Stomach smooth muscle (tissue), 2 donors: ENCODE data around the gene USP32.
"Not testable (repeated sequence)": the region's sequence is repeated elsewhere in the genome, so short reads cannot be mapped to it uniquely, and the experiment has no call there.

Experiments
- H3K27ac ChIP-seq: one replicate; pipeline ENCODE4 v1.7.0; 2013; ENCODE audit warnings: mild to moderate bottlenecking, low read length, inconsistent platforms
- H3K27me3 ChIP-seq, 2 donors: one replicate each; pipeline ENCODE4 v1.7.0; 2013; ENCODE audit warnings: low read length in 2 of 2; ENCODE audit not compliant: insufficient read depth in 2 of 2, control insufficient read depth in 1 of 2
- H3K36me3 ChIP-seq, 2 donors: one replicate each; pipeline ENCODE4 v1.7.0; 2013; ENCODE audit warnings: low read length in 2 of 2; ENCODE audit not compliant: control insufficient read depth in 2 of 2, insufficient read depth in 2 of 2
- H3K4me1 ChIP-seq: one replicate; pipeline ENCODE4 v1.7.0; 2013; ENCODE audit warnings: low read length; ENCODE audit not compliant: control insufficient read depth, insufficient read depth
- H3K4me3 ChIP-seq, 2 donors: one replicate each; pipeline ENCODE4 v1.7.0; 2013; ENCODE audit warnings: low read length in 2 of 2
- H3K9ac ChIP-seq, 2 donors: one replicate each; pipeline ENCODE4 v1.7.0; 2013; ENCODE audit warnings: low read length in 2 of 2, mild to moderate bottlenecking in 1 of 2
- H3K9me3 ChIP-seq, 2 donors: one replicate each; pipeline ENCODE4 v1.7.0; 2013; ENCODE audit warnings: low read length in 2 of 2; ENCODE audit not compliant: control insufficient read depth in 2 of 2
- donor health status: healthy.
- donor health status: Pancreatic carcinoma.

The USP32 gene, protein sequence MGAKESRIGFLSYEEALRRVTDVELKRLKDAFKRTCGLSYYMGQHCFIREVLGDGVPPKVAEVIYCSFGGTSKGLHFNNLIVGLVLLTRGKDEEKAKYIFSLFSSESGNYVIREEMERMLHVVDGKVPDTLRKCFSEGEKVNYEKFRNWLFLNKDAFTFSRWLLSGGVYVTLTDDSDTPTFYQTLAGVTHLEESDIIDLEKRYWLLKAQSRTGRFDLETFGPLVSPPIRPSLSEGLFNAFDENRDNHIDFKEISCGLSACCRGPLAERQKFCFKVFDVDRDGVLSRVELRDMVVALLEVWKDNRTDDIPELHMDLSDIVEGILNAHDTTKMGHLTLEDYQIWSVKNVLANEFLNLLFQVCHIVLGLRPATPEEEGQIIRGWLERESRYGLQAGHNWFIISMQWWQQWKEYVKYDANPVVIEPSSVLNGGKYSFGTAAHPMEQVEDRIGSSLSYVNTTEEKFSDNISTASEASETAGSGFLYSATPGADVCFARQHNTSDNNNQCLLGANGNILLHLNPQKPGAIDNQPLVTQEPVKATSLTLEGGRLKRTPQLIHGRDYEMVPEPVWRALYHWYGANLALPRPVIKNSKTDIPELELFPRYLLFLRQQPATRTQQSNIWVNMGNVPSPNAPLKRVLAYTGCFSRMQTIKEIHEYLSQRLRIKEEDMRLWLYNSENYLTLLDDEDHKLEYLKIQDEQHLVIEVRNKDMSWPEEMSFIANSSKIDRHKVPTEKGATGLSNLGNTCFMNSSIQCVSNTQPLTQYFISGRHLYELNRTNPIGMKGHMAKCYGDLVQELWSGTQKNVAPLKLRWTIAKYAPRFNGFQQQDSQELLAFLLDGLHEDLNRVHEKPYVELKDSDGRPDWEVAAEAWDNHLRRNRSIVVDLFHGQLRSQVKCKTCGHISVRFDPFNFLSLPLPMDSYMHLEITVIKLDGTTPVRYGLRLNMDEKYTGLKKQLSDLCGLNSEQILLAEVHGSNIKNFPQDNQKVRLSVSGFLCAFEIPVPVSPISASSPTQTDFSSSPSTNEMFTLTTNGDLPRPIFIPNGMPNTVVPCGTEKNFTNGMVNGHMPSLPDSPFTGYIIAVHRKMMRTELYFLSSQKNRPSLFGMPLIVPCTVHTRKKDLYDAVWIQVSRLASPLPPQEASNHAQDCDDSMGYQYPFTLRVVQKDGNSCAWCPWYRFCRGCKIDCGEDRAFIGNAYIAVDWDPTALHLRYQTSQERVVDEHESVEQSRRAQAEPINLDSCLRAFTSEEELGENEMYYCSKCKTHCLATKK (N-terminal part only)

DNA sequence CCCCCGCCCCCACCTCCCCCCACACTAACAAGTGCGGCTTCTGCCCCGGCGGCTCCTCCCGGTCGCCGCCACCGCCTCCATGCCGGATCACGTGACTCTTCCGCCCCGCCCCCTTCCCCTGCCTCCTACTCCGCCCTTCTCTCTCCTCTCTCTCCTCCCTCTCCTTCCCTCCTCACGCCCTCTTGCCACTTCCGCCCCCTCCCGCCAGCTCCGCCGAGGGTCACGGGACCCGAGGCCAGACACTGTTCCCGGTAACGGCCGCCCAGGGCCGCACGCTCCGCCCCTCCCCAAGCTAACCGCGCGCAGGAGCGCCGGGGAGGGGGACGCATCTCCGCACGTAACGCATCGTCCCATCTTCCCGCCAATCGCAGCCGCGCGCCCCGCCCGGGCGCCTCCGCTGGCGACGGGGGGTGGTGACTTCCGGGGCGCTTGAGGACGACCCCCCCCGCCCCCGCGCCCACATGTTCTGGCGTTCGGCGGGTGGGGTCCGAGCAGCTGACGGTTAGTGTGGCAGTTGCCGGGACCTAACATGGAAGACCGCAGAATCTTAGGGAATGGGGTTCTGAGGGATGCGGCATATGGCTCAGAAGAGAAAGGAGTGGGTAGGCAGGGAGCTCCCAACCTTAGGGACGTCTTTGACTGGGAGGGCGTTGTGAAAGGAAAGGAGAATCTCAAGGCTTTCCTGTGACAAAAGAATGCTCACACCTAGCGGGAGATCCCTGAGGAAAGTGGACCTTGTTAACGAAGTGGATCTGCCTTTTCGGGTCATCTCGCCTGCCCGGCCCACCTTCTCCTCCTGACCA is at the start of gene USP32:
Gene USP32 (minus strand): TSS at position 92 of the 803 bp plus-strand sequence. CDS start 194 bp downstream, outside the sequence.
- H3K36me3 ChIP-seq = no peaks in the 10 kb centered on the region
- peak within 1 kb of the TSS; percentile 92 to 97 for H3K9ac ChIP-seq
- peak within 1 kb of the TSS; percentile 96 for H3K27ac ChIP-seq
- no peaks in the 10 kb centered on the region for H3K27me3 ChIP-seq
- H3K9me3 ChIP-seq = no peaks in the 10 kb centered on the region
- H3K4me3 ChIP-seq = peak within 1 kb of the TSS; percentile 91 to 94
- peaks cover 15% of the 10 kb centered on the region for H3K4me1 ChIP-seq

DNA sequence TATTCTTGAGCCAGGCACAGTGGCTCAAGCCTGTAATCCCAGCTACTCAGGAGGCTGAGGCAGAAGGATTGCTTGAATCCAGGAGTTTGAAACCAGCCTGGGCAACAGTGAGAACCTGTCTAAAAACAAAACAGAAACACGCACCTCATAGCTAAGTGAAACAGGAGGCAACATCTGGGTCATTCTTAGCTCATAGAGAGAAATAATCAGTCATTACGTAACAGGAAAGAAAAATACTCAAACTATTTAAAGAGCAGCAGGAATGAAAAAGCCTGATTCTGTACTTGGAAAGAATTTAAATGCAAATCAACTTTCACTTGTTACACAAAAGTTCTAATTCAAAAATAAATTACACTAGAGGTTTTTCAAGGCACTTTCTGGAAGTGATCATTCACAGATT is 47.6 kb upstream of the USP32 start:
- Histone ChIP-seq H3K27ac (no peak overlapping the region), H3K4me3 (no peak overlapping the region), H3K9ac (no peak overlapping the region), H3K4me1 (peaks cover 7% of the 10 kb centered on the region), H3K36me3 (no peaks in the 10 kb centered on the region), H3K9me3 (no peaks in the 10 kb centered on the region), H3K27me3 (no peaks in the 10 kb centered on the region)

DNA sequence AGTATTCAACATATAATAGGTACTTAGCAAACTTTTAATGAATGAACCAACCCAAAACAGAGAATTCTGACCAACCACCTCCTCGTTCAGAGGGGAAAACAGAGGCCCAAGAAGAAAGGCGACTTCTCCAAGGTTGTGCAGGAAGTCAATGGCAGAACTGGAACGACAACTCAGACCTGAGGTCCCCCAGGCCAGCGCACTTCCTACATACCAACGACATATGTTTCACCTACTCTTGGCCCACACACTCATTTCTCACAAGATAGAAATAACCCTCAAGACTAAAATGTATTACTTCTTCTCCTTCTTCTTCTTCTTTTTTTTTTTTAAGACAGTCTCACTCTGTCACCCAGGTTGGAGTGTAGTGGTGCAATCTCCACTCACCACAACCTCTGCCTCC is 44.7 kb upstream of the USP32 start:
- H3K27me3 ChIP-seq = no peaks in the 10 kb centered on the region
- peaks cover 3% of the 10 kb centered on the region for H3K4me1 ChIP-seq
- no peaks in the 10 kb centered on the region for H3K36me3 ChIP-seq
- H3K9ac ChIP-seq = no peak overlapping the region
- H3K9me3 ChIP-seq = no peaks in the 10 kb centered on the region
- H3K4me3 ChIP-seq = no peak overlapping the region
- no peak overlapping the region for H3K27ac ChIP-seq

DNA sequence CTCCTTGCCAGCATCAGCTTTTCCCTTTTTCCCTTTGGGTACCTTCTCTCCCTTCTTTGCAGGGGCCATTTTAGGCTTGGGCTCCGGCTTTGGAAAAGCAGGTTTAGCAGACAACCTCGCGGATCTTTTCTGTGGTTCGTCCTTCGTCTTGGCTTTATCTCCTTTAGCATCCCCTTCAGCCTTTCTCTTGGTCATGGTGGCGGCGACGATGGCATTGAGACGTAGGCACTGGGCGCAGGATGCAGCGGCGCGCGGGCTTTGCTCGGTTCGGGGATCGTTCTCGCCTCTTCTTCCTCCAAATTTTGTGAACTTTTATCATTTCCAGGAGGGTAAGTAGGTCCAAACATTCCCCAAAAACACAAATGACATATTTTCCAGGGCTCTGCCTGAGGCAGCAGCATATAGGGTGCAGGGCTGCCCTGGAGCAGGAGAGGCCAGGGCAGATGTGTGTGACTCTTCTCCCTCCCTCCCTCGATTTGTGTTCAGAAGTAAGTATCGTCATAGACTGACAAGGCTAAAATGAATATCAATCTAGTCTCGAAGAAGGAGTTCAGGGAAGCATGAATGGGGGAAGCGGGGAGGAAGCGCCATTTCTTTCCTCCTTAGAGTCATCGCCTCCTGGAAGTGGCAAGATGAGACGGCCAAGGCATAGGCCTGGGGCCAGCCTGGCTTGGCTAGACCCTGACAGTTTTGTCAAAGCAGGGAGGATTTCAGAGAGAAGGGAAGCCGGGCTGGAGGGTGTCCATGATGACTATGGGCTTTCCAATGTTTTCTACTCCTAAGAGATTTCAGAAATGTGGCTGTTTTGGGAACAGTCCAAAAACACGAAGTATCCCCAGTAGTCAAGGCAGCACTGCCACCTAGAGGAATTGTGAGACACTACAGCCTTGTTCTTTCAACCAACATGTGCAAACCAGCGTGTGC is 43.6 kb upstream of the USP32 start:
- Histone ChIP-seq H3K9ac (peak overlapping the region in 1 of 2 donors; percentile 47), H3K36me3 (no peaks in the 10 kb centered on the region), H3K4me3 (peak overlapping the region in 1 of 2 donors; percentile 55), H3K9me3 (no peaks in the 10 kb centered on the region), H3K27ac (no peak overlapping the region), H3K4me1 (peaks cover 2% of the 10 kb centered on the region), H3K27me3 (no peaks in the 10 kb centered on the region)

DNA sequence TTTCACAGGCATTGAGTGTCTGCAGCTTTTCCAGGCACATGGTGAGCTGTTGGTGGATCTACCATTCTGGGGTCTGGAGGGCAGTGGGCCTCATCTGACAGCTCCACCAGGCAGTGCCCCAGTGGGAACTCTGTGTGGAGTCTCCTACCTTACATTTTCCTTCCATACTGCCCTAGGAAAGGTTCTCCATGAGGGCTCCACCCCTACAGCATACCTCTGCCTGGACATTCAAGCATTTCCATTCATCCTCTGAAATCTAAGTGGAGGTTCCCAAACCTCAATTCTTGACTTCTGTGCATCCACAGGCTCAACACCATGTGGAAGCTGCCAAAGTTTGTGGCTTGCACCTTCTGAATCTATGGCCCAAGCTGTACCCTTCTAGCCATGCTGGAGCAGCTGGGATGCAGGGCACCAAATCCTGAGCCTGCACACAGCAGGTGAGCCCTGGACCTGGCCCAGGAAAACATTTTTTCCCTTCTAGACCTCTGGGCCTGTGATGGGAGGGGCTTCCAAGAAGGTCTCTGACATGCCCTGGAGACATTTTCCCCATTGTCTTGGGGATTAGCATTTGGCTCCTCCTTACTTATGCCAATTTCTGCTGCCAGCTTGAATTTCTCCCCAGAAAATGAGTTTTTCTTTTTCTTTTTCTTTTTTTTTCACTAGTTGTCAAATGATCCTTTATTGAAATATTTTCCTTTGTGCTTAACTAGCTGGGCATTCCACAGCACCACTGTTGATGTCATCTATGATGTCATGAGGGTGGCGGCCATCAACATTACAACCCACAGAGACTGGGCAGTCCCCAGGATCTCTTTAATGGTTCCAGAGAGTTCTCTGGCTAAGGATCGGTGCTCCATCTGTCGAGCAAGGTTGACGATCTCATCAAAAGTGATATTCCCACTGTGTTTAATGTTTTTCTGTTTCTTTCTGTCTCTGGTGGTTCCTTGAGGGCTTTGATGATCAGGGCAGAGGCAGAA is 41.4 kb upstream of the USP32 start:
- not testable (repeated sequence) for H3K27me3 ChIP-seq, H3K4me3 ChIP-seq, H3K9me3 ChIP-seq, H3K9ac ChIP-seq, H3K36me3 ChIP-seq, H3K27ac ChIP-seq, H3K4me1 ChIP-seq

DNA sequence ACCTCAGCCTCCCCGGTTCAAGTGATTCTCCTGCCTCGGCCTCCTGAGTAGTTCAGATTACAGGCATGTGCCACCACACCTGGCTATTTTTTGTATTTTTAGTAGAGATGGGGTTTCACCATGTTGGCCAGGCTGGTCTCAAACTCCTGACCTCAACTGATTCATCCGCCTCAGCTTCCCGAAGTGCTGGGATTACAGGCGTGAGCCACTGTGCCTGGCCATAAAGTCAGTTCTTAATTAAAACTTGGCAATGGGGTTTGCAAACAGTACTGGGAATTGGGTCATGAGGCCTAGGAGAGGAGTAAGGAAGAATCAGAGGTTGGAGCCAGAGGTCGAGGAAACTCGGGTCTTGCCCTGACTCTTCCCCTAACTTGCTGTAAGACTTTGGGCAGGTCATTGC is 38.6 kb upstream of the USP32 start:
- not testable (repeated sequence) for H3K4me1 ChIP-seq, H3K9ac ChIP-seq, H3K36me3 ChIP-seq, H3K4me3 ChIP-seq, H3K27me3 ChIP-seq, H3K27ac ChIP-seq, H3K9me3 ChIP-seq

DNA sequence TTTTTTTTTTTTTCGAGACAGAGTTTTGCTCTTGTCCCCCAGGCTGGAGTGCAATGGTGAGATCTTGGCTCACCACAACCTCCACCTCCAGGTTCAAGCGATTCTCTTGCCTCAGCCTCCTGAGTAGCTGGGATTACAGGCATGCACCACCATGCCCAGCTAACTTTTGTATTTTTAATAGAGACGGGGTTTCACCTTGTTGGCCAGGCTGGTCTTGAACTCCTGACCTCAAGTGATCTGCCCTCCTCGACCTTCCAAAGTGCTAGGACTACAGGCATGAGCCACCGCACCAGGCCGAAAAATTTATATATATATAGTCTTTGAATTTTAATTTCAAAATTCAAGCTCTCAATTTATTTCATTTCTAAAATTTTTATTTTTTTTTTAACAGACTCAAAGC is 36.6 kb upstream of the USP32 start:
- H3K9ac ChIP-seq, H3K4me1 ChIP-seq, H3K4me3 ChIP-seq, H3K9me3 ChIP-seq, H3K27ac ChIP-seq, H3K36me3 ChIP-seq, H3K27me3 ChIP-seq: not testable (repeated sequence)

DNA sequence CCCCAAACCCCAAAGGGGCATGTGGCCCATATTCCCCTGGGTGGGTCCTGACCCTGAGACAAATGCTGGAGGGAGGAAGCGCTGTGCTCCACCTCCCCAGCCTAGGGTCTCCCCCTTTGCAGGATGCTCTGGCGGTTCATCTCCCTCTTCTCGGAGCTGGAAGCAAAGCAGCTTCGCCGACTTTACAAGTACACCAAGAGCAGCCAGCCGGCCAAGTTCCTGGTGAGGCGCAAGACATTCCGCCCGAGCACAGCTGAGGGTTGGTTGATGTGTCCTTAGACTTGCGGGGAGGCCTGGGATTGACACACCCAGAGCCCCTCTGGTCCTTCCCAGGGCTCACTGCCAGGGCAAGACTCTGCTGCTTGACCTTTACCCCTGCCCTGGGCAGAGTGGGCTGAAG is 34.7 kb upstream of the USP32 start:
- H3K36me3 ChIP-seq = no peaks in the 10 kb centered on the region
- H3K27me3 ChIP-seq = peaks cover 0 to 3% of the 10 kb centered on the region in 2 donors
- H3K27ac ChIP-seq = no peak overlapping the region
- no peak overlapping the region for H3K4me3 ChIP-seq
- peaks cover 1% of the 10 kb centered on the region for H3K4me1 ChIP-seq
- H3K9ac ChIP-seq = no peak overlapping the region
- no peaks in the 10 kb centered on the region for H3K9me3 ChIP-seq

DNA sequence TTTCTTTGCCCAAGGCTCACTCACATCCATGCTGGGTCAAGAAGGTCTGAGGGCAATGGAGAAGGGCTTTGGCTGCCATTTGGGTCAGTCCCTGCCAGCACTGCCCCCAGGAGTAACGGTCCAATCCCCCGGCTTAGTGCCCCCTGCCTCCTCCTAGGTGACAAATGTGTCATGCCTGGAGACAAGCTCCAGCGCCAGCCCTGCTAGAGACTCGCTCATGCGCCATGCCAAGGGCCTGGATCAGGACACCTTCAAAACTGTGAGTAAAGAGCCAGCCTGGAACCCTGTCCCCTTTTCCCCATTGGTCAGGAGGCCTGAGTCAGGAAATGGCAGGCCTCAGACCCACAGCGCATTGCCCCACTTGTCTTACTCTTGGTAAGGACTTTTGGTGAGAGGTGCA is 33.7 kb upstream of the USP32 start:
- peaks cover 3% of the 10 kb centered on the region for H3K4me1 ChIP-seq
- peaks cover 0 to 3% of the 10 kb centered on the region in 2 donors for H3K27me3 ChIP-seq
- H3K4me3 ChIP-seq = no peak overlapping the region
- H3K9ac ChIP-seq = no peak overlapping the region
- H3K9me3 ChIP-seq = no peaks in the 10 kb centered on the region
- no peaks in the 10 kb centered on the region for H3K36me3 ChIP-seq
- H3K27ac ChIP-seq = no peak overlapping the region
